WTC11 (cell line): ENCODE results near the gene SOCS7. TPM values are rescaled to one million over a fixed set of nuclear protein-coding genes. Genes with fewer than 3 reads are reported as not detected.
A peak's percentile ranks its signal among the peaks of the same experiment; 100 is the strongest.

ENCODE experiments used
- ATAC-seq: fragments of 200-7000 bp; cut with Tn5 transposase; 2 replicates; pipeline ENCODE4 v1.10.0; 2021; ENCODE audit warnings: mild to moderate bottlenecking, moderate library complexity
- CTCF ChIA-PET: fragments of 300-600 bp; sonication (Branson Sonifier 250); formaldehyde crosslinking; loops from one replicate; lab custom pipeline; 2021; ENCODE audit warnings: antibody characterized with exemption; lab: Charles Lee
- POLR2A ChIA-PET: fragments of 350-600 bp; sonication (Branson Sonifier 250); formaldehyde crosslinking; loops from one replicate; lab custom pipeline; 2021; ENCODE audit warnings: antibody characterized with exemption; lab: Charles Lee
- DNase-seq: peaks from one replicate; pipeline ENCODE4 v3.0.0; 2021; ENCODE audit warnings: low spot score
- H3K27ac Mint-ChIP-seq: 2 replicates; pipeline ENCODE4 v1.8.0; 2021; ENCODE audit warnings: mixed read lengths
- H3K27me3 Mint-ChIP-seq: 2 replicates; pipeline ENCODE4 v1.8.0; 2021; ENCODE audit warnings: low read depth, mild to moderate bottlenecking, moderate library complexity, mixed read lengths
- H3K36me3 Mint-ChIP-seq: 2 replicates; pipeline ENCODE4 v1.8.0; 2021; ENCODE audit warnings: mixed read lengths
- H3K4me1 Mint-ChIP-seq: 2 replicates; pipeline ENCODE4 v1.8.0; 2022; ENCODE audit warnings: mixed read lengths
- H3K4me3 Mint-ChIP-seq: 2 replicates; pipeline ENCODE4 v1.8.0; 2021; ENCODE audit warnings: mild to moderate bottlenecking, moderate library complexity, mixed read lengths
- H3K9me3 Mint-ChIP-seq: 2 replicates; pipeline ENCODE4 v1.8.0; 2021; ENCODE audit warnings: mixed read lengths
- ARID4B ChIP-seq: sonication (generic); formaldehyde crosslinking; IDR thresholded peaks from 2 replicates; pipeline ENCODE4 v1.8.0; 2023; ENCODE audit warnings: missing genetic modification reagents, mild to moderate bottlenecking, borderline replicate concordance
- ATF3 ChIP-seq: sonication (generic); formaldehyde crosslinking; conservative IDR thresholded peaks from 2 replicates; pipeline ENCODE4 v1.8.1; 2022; ENCODE audit warnings: mild to moderate bottlenecking, missing genetic modification reagents
- CREB1 ChIP-seq: sonication (generic); formaldehyde crosslinking; IDR thresholded peaks from 2 replicates; pipeline ENCODE4 v1.8.0; 2023; ENCODE audit warnings: mild to moderate bottlenecking, missing genetic modification reagents
- CTCF ChIP-seq: fragments of 200-600 bp; IDR thresholded peaks from 2 replicates; pipeline ENCODE4 v1.8.0; 2022; ENCODE audit warnings: antibody characterized with exemption
- ESRRA ChIP-seq: sonication (generic); formaldehyde crosslinking; IDR thresholded peaks from 2 replicates; pipeline ENCODE4 v1.8.1; 2022; ENCODE audit warnings: mild to moderate bottlenecking, missing genetic modification reagents, borderline replicate concordance
- IRF2 ChIP-seq: sonication (generic); formaldehyde crosslinking; IDR thresholded peaks from 2 replicates; pipeline ENCODE4 v1.8.0; 2022; ENCODE audit warnings: low read depth, missing genetic modification reagents, borderline replicate concordance
- JAZF1 ChIP-seq: fragments of 250-450 bp; sonication (Bioruptor Pico); IDR thresholded peaks from 2 replicates; pipeline ENCODE4 v1.9.0; 2021; ENCODE audit warnings: moderate library complexity, mild to moderate bottlenecking, inconsistent platforms
- KAT7 ChIP-seq: sonication (generic); formaldehyde crosslinking; IDR thresholded peaks from 2 replicates; pipeline ENCODE4 v1.8.1; 2023; ENCODE audit warnings: missing genetic modification reagents, mild to moderate bottlenecking, borderline replicate concordance
- MXD4 ChIP-seq: fragments of 250-450 bp; sonication (Bioruptor Pico); IDR thresholded peaks from 2 replicates; pipeline ENCODE4 v1.8.0; 2021; ENCODE audit warnings: mild to moderate bottlenecking, moderate library complexity, borderline replicate concordance
- NFE2L1 ChIP-seq: sonication (generic); formaldehyde crosslinking; IDR thresholded peaks from 2 replicates; pipeline ENCODE4 v1.8.1; 2023; ENCODE audit warnings: missing genetic modification reagents
- NFYB ChIP-seq: sonication (generic); formaldehyde crosslinking; conservative IDR thresholded peaks from 2 replicates; pipeline ENCODE4 v1.8.0; 2022; ENCODE audit warnings: low read depth, missing genetic modification reagents
- NR2C2 ChIP-seq: sonication (generic); formaldehyde crosslinking; IDR thresholded peaks from 2 replicates; pipeline ENCODE4 v1.8.0; 2022; ENCODE audit warnings: mild to moderate bottlenecking, missing genetic modification reagents
- OVOL2 ChIP-seq: fragments of 250-450 bp; sonication (Bioruptor Pico); IDR thresholded peaks from 2 replicates; pipeline ENCODE4 v1.9.0; 2021; ENCODE audit warnings: mild to moderate bottlenecking, borderline replicate concordance
- PRDM15 ChIP-seq: sonication (generic); formaldehyde crosslinking; IDR thresholded peaks from 2 replicates; pipeline ENCODE4 v1.8.0; 2022; ENCODE audit warnings: missing genetic modification reagents
- SMAD3 ChIP-seq: sonication (generic); formaldehyde crosslinking; IDR thresholded peaks from 2 replicates; pipeline ENCODE4 v1.8.0; 2022; ENCODE audit warnings: missing genetic modification reagents, mild to moderate bottlenecking, borderline replicate concordance
- SOX15 ChIP-seq: fragments of 250-450 bp; sonication (Bioruptor Pico); IDR thresholded peaks from 2 replicates; pipeline ENCODE4 v1.9.0; 2021; ENCODE audit warnings: mild to moderate bottlenecking
- TEAD1 ChIP-seq: sonication (generic); formaldehyde crosslinking; IDR thresholded peaks from 2 replicates; pipeline ENCODE4 v1.8.0; 2022; ENCODE audit warnings: mild to moderate bottlenecking, missing genetic modification reagents
- USF2 ChIP-seq: sonication (generic); formaldehyde crosslinking; IDR thresholded peaks from 2 replicates; pipeline ENCODE4 v1.8.1; 2023; ENCODE audit warnings: mild to moderate bottlenecking, missing genetic modification reagents, moderate library complexity
- ZNF232 ChIP-seq: sonication (generic); formaldehyde crosslinking; IDR thresholded peaks from 2 replicates; pipeline ENCODE4 v1.8.0; 2022; ENCODE audit warnings: mild to moderate bottlenecking, missing genetic modification reagents
- ZNF317 ChIP-seq: sonication (generic); formaldehyde crosslinking; IDR thresholded peaks from 2 replicates; pipeline ENCODE4 v1.8.1; 2023; ENCODE audit warnings: low read depth, mild to moderate bottlenecking, moderate library complexity, missing genetic modification reagents, borderline replicate concordance
- total RNA-seq: library from RNA; stranded (reverse); gene quantifications from 3 replicates; pipeline ENCODE4 v1.2.3, GENCODE V29; 2021

Gene SOCS7
- total RNA-seq, 1 experiment from 2014 or later = 33.6 TPM

- ChIA-PET CTCF (interaction anchor here (0.6 to 1.1 kb wide), 3 partner anchors 21 to 136 kb away, joined by 3 to 4 read pairs (median 4); no protein-coding TSS in a partner anchor), POLR2A (interaction anchor here (0.7 kb wide), 2 partner anchors 61 to 953 kb away, joined by 3 to 4 read pairs; no protein-coding TSS in a partner anchor)
- H3K27me3 Mint-ChIP-seq = 0 out of 2 replicates have a peak, but pooled peaks cover 2% of the 10 kb centered on the region
Observed at GRCh38 chr17:38448208-38448771, 96.6 kb downstream of the SOCS7 start.

GRCh38 chr17:38449364-38449763 lies 97.7 kb downstream of the SOCS7 start:
- H3K4me1 Mint-ChIP-seq = peaks cover 50% of the 10 kb centered on the region
- peak; percentile 47 for DNase-seq
- TF ChIP-seq JAZF1 (no peak), ARID4B (no peak), ZNF317 (CRISPR knock-in tag) (no peak), USF2 (CRISPR knock-in tag) (no peak), NFE2L1 (CRISPR knock-in tag) (no peak), KAT7 (CRISPR knock-in tag) (no peak), NR2C2 (CRISPR knock-in tag) (no peak), NFYB (CRISPR knock-in tag) (no peak)

More at GRCh38 chr17:38448208-38448771, 96.6 kb downstream of the SOCS7 start:
- no peak for ATAC-seq
- TF ChIP-seq SOX15 = no peak
- no peak for TF ChIP-seq CTCF
- TF ChIP-seq ESRRA (CRISPR knock-in tag) = no peak
- no peak for TF ChIP-seq ZNF232 (CRISPR knock-in tag)
- no peak for TF ChIP-seq SMAD3 (CRISPR knock-in tag)
- no peak for TF ChIP-seq IRF2 (CRISPR knock-in tag)
- TF ChIP-seq ATF3 (CRISPR knock-in tag) = no peak
- no peak for TF ChIP-seq TEAD1 (CRISPR knock-in tag)
- TF ChIP-seq MXD4 (CRISPR knock-in tag) = no peak
- TF ChIP-seq KAT7 (CRISPR knock-in tag) = no peak
- no peak for TF ChIP-seq PRDM15 (CRISPR knock-in tag)
- no peak for TF ChIP-seq OVOL2 (CRISPR knock-in tag)
- TF ChIP-seq CREB1 (CRISPR knock-in tag) = no peak
- Mint-ChIP-seq H3K27ac (peak overlapping the region; percentile 53), H3K36me3 (0 out of 2 replicates have a peak, but pooled peaks cover 2% of the 10 kb centered on the region), H3K4me3 (no peak overlapping the region), H3K9me3 (no peaks in the 10 kb centered on the region), H3K4me1 (peaks cover 53% of the 10 kb centered on the region)
- DNase-seq = no peak

More at GRCh38 chr17:38449364-38449763, 97.7 kb downstream of the SOCS7 start:
- 0 out of 2 replicates have a peak, but pooled peaks cover 2% of the 10 kb centered on the region for H3K36me3 Mint-ChIP-seq
- H3K27me3 Mint-ChIP-seq = 0 out of 2 replicates have a peak, but pooled peaks cover 2% of the 10 kb centered on the region
- CTCF ChIA-PET = interaction anchor here (0.6 to 4.2 kb wide), 4 partner anchors 7 to 149 kb away, joined by 3 to 70 read pairs (median 24); no protein-coding TSS in a partner anchor
- peak overlapping the region; percentile 5; the same call in 1 of the 2 replicates for H3K4me3 Mint-ChIP-seq
- POLR2A ChIA-PET = interaction anchor here (3.1 kb wide), 1 partner anchor 61 kb away, joined by 23 read pairs; no protein-coding TSS in a partner anchor
- no peaks in the 10 kb centered on the region for H3K9me3 Mint-ChIP-seq
- H3K27ac Mint-ChIP-seq = peak overlapping the region; percentile 97
- ATAC-seq = no peak
